NCI-H1092 treated with DMSO at 0.1 percent for 48 hours (cell line): ENCODE measurements around the gene CTRL.
"Not testable (repeated sequence)": the region's sequence is repeated elsewhere in the genome, so short reads cannot be mapped to it uniquely, and the experiment has no call there.

ENCODE experiments used
- DNase-seq: peaks from one replicate; lab custom pipeline; 2025; lab: John Stamatoyannopoulos, UW

Gene CTRL

DNA sequence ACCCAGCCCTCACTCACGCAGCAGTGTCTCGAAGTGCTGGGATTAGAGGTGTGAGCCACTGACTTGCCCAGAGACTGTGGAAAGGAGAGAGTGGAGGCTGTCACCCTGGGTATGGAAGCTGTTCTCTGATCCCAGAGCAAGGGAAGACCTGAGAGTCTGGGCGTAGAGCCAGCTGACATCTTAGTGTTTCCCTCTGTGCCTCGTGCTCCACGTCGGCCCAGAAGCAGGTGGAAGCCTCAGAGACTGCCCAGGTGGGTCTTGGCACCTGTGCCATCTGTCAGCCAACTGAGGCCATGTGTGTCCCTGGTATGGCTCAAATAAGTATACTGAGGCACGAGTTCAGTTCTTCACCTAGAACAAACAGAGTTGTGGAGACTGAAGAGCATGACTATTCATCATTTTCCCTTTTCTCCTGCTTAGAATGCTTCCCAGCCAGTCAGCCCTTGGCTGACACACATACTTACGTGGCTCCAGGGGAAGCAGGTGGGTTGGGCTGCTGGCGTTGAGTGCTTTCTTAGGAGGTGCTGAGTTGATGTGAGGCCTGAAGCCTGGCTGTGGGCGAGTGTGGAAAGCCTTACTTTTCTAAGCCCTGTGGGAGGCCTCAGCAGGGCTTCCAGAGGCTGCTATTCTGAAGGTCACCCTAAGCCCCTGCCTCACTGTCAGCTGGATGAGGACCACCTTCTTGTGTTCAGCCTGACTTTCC lies 8.1 kb downstream of the CTRL start:
- peak; percentile 89 for DNase-seq

DNA sequence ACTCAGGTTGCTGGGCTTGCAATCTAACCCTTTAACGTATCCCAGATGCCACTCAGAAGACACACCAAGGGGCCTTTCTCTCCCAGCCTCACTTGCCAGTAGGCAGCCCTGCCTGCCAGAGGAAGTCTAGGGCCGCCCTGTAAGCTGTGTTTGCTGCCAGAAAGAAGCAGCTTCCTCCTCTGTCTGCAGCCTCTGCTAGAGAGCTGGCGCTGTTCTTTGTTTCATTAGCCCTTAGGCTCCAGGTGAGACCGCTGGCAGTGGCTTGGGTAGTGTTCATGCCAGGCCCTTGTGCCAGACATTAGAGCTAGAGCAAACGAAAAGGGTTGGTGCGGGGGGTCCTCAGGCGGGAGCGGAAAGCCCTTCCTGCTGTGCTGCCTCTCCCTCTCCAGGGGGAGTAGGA lies 8.9 kb downstream of the CTRL start:
- DNase-seq, result peak; percentile 99

DNA sequence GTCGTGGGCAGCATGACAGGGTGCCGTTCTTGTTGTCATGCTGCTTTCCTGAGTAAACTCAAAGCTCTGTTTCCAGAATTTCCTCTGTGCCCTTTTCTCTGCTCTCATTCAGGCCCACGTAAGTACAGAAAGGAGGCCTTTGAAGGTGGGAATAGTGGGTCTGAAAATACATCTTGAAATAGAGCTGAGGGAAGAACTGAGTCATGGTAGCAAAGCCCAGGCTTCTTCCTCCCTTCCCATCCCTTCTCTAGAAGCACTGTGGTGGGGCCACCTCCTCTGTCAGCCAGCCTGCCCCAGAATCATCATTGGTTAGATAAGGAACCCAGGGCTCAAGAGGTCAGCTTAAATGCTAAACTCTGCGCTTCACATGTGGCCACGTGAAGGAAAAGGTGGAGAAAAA lies 9.4 kb downstream of the CTRL start:
- peak; percentile 27 for DNase-seq

DNA sequence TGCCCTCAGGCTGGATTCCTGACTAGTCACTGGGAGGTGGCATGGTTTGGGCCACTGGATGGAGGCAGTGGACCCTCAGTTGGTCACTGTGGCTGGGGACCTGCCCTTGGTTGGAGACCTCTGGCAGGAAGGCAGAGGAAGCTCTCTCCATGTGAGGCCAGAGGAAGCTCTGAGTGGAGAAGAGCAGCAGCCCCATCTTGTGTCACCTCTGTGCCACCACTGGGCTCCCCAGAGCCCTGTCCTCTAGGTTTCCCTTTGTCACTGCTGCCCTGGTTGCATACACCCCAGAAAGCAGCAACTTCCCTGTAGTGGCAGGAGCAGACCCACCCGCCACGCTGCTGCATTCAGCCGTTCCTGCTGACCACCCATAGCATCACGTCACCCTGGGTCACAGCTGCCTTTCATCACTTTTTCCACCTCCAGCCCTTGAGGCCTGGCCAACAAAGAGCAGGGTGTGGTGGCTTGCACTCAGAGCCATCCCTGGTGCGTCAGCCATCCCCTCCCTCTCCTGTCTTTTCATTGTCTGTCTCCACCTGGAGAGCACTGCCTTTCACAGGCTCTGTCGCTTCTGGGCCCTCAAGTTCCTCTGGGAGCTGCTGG lies 11.9 kb downstream of the CTRL start:
- no peak for DNase-seq

DNA sequence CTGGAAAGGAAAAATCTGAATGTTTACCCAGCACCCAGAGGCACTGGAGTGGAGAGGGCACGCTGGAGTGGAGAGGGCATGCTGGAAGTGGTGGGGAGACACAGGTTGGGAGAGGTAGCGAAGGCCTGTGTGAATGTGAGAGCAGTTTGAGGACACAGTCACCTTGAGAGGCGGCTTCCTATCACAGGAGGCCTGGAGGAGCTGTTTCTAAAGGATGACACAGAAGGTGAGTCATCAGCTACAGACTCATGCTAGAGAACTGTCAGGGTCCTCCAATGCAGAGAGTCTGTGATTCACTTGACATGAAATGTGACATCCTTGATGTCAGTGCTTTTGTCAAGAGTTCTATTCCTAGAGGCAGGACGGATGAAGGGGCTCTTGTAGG lies 13.8 kb downstream of the CTRL start:
- peak; percentile 35 for DNase-seq

GRCh38 chr16:67917140-67917851 lies 14.4 kb downstream of the CTRL start:
- DNase-seq, result peak; percentile 73

GRCh38 chr16:67915831-67916723 lies 15.6 kb downstream of the CTRL start:
- DNase-seq, result no peak

DNA sequence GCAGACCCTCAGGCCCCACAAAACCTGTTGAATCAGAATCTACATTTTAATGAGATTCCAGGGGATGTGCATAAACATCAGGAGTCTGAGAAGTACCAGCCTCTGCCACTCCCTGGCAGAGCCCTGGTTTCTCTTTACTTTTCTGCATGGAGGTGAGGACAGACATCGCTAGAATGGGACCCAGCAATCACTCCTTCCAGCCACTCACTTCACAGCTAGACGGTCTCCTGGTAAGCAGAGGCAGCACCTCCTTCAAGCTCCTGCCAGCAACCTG lies 16.2 kb downstream of the CTRL start:
- DNase-seq, result not testable (repeated sequence)

DNA sequence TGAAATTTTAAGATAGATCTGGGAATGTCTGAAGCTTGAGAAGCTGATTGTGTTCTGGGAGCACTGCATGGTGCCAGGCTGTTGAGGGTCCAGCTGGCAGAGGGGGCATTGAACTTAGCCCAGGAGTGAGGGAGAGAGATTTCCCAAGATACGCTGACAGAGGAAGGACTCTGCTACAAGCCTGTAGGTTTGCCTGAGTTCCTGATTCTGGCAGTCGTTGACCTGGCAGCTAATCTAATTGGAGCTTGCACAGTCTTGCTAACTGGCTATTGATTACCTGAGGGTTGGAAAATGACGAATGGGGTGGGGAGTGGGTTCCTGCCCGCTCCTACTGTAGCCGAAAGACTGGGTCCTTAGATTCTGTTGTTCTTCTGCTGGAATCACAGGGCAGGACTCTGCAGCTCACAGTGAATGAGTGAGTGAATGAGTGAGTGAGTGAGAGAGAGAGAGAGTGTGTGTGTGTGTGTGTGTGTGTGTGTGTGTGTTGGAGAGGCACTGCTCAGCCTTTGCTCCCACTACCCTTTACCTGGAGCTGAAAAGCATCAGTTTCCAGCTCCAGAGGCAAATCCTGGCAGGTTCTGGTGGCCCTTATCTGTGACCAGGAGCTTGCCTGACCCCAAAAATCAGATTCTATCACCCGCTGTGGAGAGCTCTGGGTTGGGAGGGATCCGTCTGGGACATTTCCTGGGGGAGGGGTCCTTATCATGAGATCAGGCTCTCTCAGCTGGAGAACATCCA lies 16.7 kb downstream of the CTRL start:
- DNase-seq, result no peak

- DNase-seq, result peak; percentile 8
Measured at GRCh38 chr16:67910158-67910557, 21.5 kb downstream of the CTRL start.

DNA sequence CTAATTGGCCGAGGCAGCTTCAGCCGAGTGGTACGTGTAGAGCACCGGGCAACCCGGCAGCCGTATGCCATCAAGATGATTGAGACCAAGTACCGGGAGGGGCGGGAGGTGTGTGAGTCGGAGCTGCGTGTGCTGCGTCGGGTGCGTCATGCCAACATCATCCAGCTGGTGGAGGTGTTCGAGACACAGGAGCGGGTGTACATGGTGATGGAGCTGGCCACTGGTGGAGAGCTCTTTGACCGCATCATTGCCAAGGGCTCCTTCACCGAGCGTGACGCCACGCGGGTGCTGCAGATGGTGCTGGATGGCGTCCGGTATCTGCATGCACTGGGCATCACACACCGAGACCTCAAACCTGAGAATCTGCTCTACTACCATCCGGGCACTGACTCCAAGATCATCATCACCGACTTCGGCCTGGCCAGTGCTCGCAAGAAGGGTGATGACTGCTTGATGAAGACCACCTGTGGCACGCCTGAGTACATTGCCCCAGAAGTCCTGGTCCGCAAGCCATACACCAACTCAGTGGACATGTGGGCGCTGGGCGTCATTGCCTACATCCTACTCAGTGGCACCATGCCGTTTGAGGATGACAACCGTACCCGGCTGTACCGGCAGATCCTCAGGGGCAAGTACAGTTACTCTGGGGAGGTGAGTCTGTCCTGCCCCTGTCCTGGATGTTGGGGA lies 22.5 kb downstream of the CTRL start:
- no peak for DNase-seq

DNA sequence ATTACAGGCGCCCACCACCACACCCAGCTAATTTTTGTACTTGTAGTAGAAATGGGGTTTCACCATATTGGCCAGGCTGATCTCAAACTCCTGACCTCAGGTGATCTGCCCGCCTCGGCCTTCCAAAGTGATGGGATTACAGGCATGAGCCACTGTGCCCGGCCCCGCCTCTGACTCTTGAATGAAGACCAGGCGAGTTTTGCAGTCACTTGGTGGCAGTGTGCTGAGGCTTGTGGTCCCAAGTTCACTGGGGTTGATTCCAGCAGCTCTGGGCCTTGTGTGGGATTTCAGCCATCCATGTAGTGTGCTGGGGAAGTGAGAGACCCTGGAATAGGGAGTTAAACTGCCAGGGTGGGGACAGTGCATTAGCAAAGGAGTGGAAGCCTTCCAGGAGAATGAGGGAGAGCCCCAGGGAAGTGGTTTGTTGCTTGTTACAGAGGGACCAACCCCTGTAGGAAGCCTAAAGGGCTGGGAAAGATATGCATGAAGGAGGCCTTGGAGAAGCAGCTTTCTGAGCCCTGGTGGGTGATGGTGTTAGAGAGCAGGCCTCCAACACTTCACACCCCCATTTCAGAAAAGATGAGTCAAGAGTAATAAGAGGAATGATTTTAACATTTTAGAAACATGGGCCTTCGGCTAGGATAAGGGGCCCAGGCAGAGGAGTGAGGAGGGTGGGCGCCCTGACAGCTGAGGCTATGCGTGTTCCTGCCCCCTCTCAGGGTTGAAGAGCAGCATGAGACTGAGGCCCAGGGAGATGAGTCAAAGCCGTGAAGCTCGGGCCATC lies 24.1 kb downstream of the CTRL start:
- DNase-seq, result no peak

DNA sequence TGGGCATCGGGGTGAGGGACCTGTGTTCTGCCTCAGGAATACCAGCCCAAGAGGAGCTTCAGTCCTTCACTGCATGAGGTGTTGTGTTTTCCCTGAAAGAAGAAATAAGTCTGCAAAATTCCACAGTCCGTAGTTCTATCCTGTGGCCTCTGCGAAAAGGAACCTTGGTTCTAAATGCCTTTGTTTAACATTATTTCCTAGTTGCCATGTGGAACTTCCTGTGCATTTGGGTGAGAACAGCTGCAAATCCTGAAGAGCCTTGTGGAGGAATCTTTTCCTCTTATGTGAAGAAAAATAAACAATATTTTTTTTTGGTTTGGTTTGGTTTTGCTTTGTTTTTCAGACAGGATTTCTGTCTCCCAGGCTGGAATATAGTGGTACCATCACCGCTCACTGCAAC lies 28.8 kb downstream of the CTRL start:
- DNase-seq, result no peak

- no peak for DNase-seq
Measured at GRCh38 chr16:67901734-67902133, 29.9 kb downstream of the CTRL start.

- DNase-seq, result no peak
Measured at GRCh38 chr16:67897231-67897630, 34.4 kb downstream of the CTRL start.

- DNase-seq, result no peak
Measured at GRCh38 chr16:67893743-67894399, 37.8 kb downstream of the CTRL start.

- DNase-seq, result peak; percentile 95
Measured at GRCh38 chr16:67892899-67893742, 38.5 kb downstream of the CTRL start, which contains the start of gene PSKH1. PSKH1 (plus strand) TSS chr16:67893254; CDS start chr16:67908750, 15,496 bp downstream.

DNA sequence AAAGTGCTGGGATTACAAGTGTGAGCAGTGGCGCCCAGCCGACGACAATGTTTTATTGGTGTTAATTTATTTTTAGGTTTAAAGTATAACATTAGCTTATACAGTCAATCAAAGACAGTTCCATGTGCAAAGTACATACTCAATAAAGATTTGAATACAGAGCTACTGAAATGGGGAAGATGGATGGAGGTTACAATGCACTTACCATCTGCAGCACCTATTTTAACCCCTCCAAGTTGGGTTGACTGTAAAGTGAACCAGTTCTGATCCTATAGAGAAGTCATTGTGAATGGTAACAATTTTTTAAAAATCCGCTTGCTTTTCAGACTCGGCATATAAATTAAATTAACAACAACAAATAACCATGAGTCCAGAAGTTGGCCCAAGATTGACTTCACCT lies 39.3 kb downstream of the CTRL start:
- no peak for DNase-seq

DNA sequence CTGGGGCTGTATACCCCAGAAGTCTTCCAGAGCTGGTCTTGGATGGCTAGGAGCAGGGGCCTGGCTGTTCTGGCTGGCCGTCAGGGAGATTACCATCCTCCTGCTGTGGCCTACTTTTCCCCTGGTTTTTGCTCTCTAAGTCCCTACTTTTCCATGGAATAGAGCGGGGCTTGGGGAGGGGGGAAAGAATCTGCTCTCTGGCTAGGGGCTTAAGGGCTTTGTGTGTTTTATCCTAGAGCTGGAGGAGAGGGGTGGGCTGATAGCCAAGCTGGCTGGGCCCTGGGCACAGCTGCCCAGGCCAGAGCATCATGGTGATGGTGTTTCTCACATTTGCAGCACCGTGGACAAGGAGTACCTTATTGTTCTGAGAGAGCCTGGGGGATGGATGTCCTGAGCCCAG lies 43.3 kb downstream of the CTRL start:
- no peak for DNase-seq
